Upper lobe of left lung (tissue), 4 donors: ENCODE measurements around the gene TBC1D19.

Experiments
- POLR2A ChIP-seq, 4 donors: fragments of 450-650 bp; IDR thresholded peaks; one replicate each; pipeline ENCODE4 v1.5.1; 2016 to 2017; ENCODE audit warnings: antibody characterized with exemption in 4 of 4, mild to moderate bottlenecking in 2 of 4
- POLR2AphosphoS5 ChIP-seq, 2 donors: sonication (generic); formaldehyde crosslinking; IDR thresholded peaks; one replicate each; pipeline ENCODE4 v1.5.1; 2017; ENCODE audit warnings: antibody characterized with exemption in 2 of 2

GRCh38 chr4:26748811-26749210 is 164.9 kb downstream of the TBC1D19 start:
- TF ChIP-seq POLR2AphosphoS5 (IDR thresholded peaks at IDR 0.05): no peak
- no peak for TF ChIP-seq POLR2A (IDR thresholded peaks at IDR 0.05)
